HG03135 (cell line): ENCODE results near the gene PCDHGA1.

Source experiments
- ATAC-seq: cut with Tn5 transposase; IDR thresholded peaks from one replicate; pipeline ENCODE4 v1.9.1; 2021; ENCODE audit warnings: mild to moderate bottlenecking, moderate library complexity; ENCODE audit not compliant: unreplicated experiment

PCDHGA1 gene

DNA sequence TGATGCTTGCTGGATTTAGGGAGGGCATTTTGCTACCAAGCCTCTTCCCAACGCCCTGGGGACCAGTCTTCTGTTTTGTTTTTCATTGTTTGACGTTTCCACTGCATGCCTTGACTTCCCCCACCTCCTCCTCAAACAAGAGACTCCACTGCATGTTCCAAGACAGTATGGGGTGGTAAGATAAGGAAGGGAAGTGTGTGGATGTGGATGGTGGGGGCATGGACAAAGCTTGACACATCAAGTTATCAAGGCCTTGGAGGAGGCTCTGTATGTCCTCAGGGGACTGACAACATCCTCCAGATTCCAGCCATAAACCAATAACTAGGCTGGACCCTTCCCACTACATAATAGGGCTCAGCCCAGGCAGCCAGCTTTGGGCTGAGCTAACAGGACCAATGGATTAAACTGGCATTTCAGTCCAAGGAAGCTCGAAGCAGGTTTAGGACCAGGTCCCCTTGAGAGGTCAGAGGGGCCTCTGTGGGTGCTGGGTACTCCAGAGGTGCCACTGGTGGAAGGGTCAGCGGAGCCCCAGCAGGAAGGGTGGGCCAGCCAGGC is 181.5 kb downstream of the PCDHGA1 start:
- no peak for ATAC-seq

DNA sequence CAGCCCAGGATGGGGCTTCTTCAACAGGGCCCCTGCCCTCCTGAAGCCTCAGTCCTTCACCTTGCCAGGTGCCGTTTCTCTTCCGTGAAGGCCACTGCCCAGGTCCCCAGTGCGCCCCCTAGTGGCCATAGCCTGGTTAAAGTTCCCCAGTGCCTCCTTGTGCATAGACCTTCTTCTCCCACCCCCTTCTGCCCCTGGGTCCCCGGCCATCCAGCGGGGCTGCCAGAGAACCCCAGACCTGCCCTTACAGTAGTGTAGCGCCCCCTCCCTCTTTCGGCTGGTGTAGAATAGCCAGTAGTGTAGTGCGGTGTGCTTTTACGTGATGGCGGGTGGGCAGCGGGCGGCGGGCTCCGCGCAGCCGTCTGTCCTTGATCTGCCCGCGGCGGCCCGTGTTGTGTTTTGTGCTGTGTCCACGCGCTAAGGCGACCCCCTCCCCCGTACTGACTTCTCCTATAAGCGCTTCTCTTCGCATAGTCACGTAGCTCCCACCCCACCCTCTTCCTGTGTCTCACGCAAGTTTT is 182.1 kb downstream of the PCDHGA1 start:
- ATAC-seq: no peak

DNA sequence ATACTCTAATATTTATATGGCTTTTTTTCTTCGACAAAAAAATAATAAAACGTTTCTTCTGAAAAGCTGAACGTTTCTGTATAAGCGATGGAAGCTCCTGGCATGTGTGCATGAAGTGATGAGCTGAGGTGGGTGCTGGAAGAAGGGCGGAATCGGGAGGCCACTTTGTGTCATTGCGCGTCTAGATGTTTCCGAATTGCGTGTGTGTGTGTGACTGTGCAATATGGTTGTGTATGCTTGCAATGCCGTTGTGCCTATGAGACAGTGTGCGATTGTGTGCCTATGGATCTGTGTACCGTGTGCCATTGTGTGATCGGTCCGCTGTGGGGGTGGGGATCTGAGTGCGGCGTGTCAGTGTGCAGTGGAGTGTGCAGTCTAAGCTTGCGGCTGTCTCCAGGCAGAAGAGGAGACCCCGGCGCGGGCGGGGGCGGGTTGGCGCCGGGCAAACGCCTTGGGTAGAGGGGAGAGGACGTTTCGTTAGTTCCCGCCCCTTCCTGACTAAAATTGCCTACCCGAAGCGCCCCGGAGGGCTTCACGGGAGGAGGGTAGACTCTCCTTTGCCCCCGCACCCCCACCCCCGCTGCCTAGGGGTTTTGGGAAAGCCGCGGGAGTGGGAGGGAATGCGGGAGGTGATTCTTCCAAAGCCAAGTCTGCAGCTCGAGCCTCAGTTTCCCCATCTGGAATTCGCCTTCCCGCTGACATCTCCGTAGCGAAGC is 182.8 kb downstream of the PCDHGA1 start:
- ATAC-seq: no peak

DNA sequence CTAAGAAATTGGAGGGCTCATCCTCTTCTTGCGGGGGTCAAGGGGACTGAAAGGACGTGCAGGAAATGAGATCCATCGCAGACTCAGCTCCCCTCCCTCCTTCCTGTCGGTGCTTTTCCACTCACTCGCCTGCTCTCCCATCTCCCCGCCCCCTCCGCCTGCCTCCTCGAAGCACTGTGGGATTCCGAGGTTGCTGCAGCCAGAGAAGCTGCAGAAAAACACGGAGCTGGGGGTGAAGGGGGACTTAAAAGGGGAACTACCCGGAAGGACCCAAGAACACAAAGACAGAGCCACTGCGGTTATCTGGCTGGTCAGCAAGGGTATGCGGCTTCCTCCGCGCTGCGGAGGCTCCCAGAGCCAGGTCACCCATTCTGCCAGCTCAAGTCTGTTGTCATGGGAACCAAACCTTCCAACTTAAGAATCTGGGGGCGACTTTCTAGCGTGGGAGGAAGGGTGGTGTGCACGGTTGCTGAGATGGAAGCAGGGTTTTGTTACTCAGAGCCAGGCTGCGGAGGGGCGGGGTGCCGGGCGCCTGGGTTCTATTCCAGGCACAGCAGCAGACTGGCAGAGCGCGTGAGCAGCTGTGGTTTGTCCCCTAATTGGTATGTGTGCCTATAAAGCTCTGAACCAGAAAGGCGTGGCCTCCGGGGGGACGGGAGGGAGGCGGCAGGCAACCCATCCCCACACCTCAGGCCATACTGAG is 183.5 kb downstream of the PCDHGA1 start:
- ATAC-seq: no peak

DNA sequence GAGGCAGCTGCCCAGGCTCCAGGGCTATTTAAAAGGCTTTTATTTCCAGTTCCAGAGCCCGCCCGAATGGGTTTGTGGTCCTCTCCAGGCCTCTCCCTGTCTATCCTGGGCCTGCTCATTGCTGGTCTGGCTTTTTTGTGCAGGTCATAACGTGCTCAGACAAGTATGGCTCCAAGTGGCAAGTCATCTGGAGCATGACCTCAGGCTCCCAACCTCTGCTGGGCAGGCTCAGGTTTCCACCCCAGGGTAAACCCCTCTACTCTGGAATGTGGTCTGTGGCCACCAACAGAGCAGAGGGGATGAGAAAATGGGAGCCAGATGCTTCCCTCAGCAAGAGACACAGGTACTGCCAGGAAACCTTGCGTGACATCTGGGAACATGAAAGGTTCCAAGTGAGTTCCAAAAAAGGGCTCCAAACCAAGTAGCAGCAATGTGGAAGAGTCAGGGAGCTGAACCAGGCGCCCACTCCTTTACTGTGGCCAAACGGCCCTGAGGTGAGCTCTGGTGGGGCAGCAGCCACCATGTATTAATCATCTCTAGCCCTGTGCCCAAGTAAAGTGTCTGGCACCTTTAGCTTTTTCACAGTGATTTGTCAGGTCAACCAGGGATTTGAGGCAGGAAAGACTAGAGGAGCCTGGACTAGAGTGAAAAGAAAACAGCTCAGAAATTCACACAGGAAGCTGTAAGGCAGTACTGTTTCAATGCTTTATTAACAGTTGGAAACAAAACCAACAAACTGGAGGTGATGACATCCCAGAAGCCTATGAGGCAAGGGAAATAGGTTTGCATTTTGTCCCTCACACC is 184.2 kb downstream of the PCDHGA1 start:
- no peak for ATAC-seq

DNA sequence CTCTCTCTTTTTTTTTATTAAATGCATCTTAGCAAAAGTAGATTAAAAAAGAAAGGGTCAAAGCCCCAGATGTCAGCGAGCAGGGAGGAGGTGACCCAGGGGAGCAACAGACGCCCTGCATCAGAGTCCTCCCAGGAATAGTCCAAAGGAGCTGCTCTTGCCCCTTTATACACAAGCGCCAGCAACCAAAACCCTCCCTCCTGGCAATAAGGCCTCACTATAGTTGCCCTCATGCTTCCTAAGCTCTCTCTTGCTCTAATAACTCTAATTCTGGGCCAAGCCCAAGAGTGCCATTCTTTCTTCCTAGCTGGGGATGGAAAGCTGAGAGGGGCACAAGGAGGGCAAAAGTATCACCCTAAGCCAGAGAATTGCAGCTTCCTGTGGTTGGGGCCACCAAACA is 184.8 kb downstream of the PCDHGA1 start:
- no peak for ATAC-seq

DNA sequence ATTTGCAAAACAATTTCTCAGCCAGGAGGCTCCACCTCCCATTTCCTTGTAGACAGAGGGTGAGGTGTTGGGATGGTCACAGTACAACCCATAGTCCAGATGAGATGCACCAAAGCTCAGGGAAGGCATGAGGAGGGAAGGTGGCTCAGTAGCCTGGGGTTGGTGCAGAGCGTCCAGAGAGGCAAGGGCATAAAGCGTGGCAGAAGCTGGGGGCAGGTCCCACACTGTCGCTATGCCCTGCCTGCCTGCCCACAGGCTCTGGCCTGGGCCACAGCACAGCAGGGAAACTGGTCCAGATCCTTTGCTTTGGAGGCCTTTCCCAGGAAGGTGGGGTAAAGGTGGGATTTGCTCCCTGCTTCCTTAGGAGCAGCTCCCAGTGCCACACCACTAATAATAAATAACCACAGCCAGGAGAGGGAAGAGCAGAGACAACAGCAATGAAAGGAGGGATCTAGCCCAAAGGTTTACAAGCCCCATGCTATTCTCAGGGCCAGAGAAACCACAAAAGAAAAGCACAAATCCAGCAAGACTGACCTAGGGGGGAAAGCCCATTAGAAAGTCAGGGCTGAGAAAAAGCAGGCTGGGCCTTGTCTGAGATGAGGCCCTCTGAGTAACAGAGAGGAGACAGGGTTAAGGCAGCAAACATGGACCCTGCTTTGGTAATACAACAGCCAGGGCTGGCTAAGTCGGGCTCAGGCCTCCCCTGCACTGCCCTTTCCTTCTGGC is 185.8 kb downstream of the PCDHGA1 start:
- ATAC-seq: no peak

DNA sequence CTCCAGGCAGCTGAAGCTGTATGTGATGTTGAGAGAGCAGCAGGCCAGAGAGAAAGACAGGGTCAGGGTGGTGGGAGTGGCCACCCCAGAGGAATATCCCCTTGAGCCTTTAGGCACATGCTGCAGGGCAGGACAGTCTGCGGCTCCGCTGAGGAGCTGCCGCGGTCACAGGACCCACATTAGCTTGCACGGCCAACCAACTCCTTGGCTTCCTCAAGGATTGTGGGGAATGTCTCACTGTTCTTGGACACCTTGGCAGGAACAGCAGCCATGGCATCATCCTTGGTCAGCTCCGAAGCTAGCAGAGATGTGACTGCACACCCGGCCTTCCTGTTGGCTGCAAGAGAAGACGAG is 186.3 kb downstream of the PCDHGA1 start:
- ATAC-seq: no peak

DNA sequence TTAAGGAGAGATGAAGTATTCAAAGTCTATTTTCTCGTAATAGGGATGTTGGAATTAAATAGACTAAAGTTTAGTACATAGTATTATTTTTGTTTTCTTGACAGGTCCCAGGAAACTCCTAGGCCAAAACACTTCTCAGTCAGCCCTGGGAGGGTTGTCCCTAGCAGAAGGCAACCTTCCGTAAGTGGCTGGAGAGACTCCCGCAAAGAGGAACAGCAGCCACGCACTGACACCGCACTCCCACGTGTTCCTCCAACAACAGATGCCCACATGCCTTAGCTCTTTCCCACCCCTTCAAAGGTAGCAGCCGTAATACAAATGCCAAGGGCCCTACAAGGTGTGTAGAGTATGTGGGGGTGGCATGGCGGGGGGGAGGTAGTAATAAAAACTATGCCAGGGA is 187.0 kb downstream of the PCDHGA1 start:
- ATAC-seq: no peak

DNA sequence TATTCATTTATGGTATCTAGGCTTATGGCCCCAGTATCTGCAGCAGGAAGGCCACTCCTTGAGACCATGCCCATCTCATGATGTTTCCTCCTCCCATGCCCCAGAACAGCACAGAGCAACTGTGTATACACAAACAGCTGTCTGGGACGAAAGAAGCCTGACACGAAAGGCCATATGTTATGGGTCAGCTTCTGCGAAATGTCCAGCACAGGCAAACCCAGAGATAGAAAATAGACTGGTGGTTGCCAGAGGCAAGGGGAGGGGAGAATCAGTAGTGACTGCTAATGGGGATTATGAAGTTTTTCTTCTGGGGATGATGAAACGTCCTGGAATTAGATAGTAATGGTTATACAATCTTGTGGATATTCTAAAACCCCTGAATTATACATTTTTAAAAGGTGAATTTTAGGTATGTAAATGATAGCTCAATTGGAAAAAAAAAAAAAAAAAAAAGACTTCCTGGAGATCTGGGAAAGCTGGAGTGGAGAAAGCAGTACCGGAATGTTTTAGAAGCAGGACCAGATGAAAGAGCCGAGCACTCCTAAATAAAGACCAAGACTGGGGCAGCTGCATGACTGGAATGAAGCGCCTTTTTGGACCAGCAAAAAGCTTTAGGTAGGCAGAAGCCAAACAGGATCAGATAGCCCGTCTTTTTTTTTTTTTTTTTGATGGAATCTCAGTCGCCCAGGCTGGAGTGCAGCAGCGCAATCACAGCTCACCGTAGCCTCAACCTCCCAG is 187.7 kb downstream of the PCDHGA1 start:
- no peak for ATAC-seq

DNA sequence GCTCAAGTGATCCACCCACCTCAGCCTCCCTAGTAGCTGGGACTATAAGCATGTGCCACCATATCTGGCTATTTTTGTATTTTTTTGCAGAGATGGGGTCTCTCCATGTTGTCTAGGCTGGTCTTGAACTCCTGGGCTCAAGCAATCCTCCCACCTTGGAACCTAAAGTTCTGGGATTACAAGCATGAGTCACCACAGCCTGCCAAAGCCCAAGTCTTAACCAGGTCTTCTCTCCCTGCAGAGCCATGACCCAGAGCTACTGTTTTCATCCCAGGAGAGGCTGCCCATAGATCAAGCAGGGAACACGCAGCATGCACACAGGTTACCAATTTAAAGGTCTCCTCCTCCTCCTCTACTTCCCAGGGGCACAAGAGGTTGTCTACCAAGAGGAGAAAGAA is 188.3 kb downstream of the PCDHGA1 start:
- ATAC-seq: no peak

DNA sequence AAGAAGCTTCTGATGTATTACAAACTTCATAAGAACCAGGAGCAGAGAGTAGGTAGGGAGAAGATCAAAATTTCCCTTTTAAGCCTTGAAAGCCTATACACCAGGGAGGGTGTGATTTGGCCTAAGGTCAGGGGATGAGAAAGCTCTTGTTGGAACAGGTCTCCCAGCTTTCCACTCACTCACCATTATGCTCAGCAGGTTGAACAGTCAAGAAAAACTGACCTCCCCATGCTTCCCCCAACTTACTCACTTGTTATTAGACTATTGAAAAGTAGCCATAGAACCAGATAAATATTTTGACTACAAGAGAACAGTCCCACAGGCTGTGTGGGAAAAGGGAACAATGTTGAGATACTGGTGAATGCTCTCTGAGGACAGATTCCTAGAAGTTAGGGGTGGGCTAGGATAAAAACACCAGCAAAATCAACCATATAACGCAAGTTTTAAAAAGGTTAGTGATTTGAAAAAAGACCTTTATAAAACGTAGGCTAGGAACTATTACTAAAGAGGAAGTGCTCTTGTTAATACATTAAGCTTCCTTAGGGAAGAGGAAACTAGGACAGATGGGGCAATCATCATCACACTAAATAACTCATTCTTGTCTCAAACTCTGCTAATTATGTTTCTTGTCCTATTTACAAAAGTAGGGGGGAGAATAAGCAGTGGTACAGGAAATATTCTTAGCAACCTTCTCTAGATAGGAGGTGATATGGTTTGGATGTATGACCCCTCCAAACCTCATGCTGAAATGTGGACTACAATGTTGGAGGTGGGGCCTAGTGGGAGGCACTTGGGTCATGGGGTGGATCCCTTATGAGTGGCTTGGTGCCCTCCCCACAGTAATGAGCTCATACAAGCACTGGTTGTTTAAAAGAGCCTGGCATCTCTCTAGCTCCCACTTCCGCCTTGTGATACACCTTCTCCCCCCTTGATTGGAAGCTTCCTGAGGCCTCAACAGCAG is 189.6 kb downstream of the PCDHGA1 start:
- no peak for ATAC-seq

DNA sequence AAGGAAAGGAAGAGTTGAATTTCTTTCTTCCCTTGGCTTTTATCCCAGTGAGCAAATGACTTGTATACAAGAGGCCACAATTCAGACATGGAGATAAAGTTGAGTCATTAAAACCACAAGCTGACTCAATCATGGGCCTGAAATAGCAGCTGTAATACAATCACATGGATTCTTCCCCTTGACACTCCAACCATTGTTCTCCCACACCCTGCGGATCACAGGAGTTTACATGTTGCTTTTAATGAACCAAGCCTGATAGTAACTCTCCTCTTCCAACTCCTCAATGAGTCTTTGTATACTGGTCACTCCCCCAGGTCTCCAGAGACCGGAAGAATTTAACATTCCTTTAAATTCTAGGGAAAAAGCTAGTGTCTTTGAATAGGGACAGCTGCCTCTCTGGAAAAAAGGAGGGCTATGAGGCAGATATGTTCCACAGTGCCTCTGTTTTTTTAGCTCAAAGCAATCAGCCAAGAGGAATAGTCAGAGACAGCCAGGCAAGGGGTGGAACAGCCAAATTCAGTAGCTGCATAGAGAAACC is 191.0 kb downstream of the PCDHGA1 start:
- ATAC-seq: no peak

DNA sequence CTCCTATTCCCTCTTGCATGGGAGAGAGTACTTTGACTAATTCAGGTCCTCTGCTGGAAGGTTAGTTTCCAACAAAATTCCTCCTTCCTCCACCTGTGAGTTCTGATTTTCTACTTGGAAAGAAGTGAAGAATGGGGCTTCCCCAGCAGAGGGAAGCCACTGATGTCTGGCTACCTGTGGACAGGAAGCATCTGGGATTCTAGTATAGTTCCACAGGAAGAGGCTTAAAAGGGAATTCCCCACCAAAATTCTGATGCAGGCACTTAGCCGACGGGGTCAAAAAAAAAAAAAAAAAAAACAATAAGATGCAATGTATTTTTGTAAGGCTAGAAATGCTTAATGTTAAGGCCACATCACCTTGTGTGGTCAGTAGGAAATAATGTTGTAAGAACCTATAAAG is 192.0 kb downstream of the PCDHGA1 start:
- no peak for ATAC-seq

DNA sequence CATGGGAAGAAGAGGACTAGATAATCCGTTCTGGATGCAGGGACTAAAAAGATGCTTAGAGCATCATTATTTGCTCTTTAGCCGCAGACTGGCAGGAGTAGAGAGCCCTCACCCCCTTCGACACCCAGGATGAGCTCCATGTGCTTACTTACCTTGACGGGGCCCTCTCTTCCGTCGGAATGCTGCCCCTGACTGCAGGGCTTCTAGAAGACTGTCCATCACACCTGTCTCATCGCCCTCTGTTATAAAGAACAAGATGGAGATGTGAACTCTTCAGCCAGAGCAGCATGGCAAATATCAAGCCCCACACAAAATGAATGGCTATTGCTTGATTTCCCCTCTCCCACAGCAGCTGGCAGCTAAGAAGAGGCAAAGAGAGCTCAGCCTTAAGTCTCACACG is 193.7 kb downstream of the PCDHGA1 start:
- ATAC-seq: no peak

DNA sequence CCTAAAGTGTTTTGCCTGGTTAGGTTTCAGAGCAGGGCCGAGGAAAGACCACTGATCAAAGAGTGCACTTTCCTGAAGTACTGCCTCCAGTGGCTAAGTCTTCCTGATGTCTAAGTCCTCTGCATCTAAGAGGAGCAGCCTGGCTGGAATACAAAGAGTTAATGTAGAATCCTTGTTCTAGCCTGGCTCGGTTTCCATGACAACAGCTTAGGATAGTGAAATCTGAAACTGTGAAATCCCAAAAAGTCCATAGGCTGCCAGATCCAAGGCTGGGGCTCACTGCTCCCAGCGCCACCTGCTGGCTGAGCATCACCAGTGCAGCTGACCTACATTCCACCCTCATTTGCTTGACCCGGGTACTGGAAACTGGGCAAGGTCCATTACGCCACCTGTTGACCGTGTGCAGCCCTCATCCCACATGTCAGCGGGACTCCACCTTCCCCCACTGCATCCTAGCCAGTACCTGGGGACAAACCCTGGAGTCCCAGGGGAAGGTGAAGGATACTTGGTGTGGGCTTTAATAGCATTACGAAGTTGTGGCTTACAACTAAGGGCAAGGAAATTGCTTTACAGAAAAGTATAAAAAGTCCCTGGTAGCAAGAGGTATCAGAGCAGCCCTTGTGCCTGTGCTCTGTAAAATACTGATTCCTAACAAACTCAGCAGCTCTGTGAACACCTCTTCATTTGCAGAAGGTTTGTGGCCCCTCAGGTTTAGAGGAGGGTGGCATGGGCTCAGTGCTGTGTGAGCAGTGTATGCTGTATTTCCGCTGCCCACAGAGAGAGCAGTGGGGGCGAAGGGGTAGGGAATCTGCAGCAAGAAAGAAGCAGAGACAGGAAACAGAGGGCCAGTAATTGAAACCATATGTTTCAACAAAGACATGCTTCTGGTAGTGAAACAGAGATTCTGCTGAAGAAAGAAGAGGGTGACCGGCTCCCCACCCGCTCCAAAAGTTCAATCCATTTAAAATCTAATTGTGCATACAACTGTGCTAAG is 194.6 kb downstream of the PCDHGA1 start:
- peak; percentile 66 for ATAC-seq

DNA sequence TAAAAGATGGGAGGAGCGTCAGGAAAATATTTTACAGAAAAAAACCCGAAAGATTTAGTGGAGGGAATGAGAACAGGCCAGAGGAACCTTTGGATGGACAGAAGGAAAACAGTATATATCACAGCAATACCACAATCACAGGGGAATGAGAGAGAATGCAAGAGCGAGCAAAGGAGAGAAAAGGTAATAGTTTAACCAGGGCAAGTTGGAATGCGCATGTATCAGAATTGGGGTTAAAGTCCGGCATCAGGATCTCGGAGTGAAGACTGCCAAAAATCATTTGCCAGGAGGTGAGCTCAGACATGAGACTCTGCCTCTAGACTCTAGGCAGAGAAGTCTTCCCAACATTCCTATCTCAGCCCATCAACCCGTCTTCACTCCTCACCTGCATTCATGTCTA is 195.3 kb downstream of the PCDHGA1 start:
- no peak for ATAC-seq
